ENCODE data around the gene PLCG1.

The PLCG1 gene

DNA sequence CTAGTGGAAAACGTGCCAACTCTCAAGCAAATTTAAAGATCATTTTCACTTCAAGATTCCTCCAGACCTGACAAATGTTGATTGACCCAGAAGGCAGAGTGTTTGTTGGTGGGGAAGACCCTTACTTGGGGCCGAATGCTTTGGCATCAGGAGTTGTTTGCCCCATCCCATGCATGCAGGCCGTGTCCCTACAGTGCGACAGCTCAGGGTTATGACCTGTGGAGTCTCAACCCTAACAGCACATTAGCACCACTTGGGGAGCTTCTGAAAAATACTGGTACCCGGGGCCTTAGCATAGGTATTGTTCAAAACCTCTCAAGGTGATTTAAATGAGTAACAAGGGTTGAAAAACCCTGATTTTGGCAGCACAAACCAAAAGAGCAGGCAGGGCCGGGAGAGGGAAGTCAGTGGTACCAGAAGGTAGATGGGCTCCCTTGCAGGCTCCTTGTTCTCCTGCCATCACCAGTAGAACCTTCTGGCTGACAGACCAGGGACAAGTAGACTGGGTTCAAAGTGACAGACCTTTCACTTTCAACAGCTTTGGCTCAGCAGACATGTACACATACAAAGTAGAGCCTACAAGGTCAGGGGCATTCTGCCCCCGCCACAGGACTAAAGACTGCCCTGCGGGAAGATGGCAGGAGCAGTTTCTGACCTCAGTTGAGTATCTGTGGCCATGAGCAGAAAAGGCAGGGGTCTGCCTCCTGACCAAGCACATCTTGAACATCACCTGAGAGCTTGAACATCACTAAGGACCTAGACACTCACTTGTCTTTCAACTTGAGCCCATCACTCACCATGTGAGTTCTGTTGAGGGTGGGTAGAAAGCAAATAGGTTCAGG, 39.6 kb downstream of the PLCG1 start:
- in situ Hi-C loops (cut with MboI; ENCODE audit: low sequenced_read_pairs) = loop anchor here (5.0 kb wide), 1 partner anchor 165 kb away; the partner anchor contains the start of gene LPIN3

DNA sequence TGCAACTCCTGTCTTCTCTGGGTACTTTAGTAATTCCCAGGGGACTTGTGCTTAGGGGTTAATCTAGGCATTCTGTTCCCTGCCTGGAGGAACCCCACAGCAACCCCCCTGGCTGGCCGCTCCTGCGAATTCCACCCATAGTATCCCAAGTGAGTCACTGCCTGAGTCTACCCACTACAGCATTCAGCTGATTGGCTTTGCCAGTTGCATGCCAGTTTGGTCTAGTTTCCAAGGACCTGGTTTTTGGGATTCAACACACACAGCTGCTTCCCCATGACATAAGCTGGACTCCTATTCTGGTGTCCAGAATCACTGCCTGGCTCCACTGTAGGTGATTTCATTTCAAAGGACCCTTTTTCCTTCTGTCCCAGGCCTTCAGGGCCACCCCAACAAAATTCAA, 40.3 kb downstream of the PLCG1 start:
- in situ Hi-C loops (cut with MboI; ENCODE audit: low sequenced_read_pairs) = loop anchor here (5.0 kb wide), 1 partner anchor 165 kb away; the partner anchor contains the start of gene LPIN3

DNA sequence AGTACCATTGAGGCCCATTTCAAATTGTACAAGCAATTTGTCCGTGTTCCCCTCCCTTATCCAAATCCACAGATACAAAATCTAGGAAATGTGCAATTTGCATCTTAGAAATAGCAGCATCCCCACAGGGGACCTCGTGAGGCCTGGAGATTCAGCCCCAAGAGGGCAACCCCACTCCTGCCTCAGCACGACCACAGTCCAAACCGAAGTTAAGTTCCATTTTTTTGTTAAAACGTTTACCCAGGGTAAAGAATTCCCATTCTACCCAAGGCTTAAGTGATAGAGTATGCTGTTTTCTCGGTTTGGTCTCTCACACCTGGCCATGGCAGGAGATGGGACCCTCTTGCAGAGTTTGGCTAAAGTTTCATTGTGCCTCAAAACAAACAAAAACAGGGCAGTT, 41.2 kb downstream of the PLCG1 start:
- in situ Hi-C loops (cut with MboI; ENCODE audit: low sequenced_read_pairs) = loop anchor here (5.0 kb wide), 1 partner anchor 164 kb away; the partner anchor contains the start of gene LPIN3

DNA sequence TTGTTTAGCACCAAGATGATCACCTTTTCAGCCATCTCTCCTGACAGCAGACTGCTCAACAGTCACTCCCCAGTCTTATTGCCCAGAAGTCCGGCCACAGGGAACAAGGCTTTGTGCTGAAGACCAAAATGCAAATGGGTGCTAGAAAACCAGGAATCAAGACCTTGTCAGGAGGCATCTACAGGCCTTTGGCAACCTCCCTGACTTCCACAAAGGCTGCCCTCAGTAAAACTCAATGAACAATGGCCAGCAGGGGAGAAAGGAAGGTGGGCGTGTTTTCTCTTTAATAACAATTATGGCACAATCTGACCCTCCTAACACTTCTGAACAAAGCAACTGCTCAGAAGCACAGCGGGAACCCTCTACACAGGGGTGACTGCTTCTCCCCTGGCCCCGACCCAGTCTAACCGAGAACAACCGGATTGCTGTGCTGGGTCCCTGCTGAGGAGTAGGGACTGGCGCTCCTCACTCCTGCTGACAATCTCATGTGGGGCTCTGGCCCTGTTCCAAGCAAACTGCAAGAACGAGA, 41.6 kb downstream of the PLCG1 start:
- in situ Hi-C loops (cut with MboI; ENCODE audit: low sequenced_read_pairs) = loop anchor here (5.0 kb wide), 1 partner anchor 163 kb away; the partner anchor contains the start of gene LPIN3

DNA sequence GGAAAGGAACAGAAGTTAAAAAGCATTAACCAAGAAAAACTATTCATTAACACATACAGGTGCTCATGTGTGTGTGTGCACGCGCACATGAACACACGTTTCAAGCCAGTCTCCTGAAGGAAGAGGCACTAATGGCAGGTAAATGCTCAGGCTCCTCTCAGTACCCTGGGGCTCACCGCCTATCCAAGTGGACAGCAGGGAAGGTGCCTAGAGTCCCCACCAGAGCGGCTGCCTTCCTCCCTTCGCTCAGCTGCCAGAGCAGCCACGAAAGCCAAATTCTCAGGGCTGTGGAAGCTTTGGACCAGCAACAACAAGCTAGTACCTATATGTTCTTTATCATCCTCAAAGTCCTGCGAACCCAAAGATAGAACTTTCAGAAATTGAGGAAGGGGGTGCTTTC, 42.6 kb downstream of the PLCG1 start:
- in situ Hi-C loops (cut with MboI; ENCODE audit: low sequenced_read_pairs) = loop anchor here (5.0 kb wide), 1 partner anchor 162 kb away; the partner anchor contains the start of gene LPIN3

DNA sequence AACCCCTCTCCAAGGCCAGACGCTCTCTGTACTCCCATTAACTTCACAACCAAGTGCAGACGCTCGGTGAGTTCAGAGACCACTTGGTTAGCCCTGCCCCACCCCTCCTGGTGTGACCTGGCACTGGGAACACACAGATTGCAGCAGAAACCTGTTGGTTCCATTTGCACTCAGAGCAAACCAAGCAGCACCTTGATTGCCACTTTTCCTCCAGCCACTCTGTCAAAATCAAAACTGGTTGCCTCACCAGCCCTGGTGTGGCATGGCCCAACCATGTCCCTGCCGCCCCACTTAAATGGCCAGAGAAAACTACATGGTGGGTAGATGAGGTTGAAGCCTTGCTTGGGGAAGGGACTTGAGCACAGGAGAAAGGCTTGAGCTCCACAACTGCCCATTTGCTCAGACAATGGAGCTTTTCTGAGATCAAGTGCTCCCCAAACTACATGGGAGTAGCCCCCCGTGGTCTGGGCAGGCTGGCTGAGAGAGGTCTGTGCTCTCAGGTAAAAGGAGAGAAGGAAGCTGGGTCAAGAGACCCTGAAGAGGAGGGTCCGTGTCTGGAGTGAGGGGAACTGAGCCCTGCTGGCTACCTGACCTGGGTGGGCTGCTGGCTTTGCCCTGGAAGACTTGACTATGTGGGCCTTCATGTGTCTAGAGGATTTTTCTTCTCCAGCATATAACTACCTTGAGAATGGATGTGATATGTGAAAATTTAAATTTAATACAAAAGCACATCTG, 43.4 kb downstream of the PLCG1 start:
- in situ Hi-C loops (cut with MboI; ENCODE audit: low sequenced_read_pairs) = no loop called here

DNA sequence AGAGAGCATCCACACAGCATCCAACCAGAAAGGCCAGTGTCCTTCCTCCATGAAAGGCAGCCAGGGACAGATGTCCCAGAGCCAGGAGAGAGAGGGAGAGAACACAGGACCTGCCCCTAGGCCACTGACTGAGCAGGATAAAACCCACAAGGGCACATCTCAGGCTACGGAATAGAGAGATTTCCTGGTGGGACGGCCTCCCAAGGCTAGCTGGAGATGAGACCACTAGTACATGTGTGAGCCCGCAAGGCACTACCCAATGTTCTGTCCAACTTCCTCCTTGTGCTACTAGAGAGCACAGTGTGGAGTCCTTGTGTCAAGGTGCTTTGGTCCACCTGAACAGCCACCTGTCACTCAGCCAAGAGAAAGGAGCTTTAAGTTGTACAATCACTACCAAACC, 44.2 kb downstream of the PLCG1 start:
- in situ Hi-C loops (cut with MboI; ENCODE audit: low sequenced_read_pairs) = no loop called here

DNA sequence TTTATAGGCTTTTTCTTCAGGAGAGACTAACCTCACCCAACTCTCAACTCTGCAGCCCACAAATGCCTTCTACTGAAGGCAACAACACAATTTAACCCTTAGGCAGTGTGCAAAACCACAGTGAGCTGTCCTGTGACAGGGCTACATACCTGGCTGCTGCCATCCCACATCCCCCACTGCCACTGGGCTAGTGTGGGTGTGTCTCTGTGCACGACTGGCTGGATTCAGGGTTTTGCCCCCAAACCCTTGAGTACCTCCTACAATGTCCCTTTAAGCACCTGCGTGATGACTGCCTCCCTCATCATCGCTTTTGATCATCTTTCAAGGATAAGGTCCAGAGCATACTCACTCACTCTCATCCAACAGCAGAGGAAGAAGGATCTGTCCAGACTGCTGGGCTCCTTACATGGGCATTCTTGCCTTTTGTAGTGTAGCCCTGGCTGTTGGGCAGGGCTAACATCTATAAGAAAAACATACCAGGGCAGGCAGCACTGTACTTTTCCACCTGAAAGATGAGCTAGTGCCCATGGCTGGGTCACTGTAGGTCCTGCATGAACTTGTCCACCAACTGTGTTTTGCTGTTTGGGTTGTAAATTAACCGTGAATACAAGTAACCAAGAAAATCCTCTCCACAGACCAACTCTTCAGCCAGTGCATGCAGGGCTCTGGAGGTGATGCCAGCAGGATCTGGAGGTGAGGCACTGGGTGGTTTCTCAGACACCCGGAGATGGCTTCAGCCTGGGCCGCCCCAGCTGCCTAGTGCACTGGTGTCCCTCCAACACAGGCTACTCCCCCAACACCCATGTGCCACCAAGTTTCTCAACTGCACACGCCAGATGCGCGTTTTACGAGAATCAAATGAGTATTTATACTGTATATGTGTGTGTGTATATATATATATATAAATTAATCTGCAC, 45.2 kb downstream of the PLCG1 start:
- in situ Hi-C loops (cut with MboI; ENCODE audit: low sequenced_read_pairs) = no loop called here

DNA sequence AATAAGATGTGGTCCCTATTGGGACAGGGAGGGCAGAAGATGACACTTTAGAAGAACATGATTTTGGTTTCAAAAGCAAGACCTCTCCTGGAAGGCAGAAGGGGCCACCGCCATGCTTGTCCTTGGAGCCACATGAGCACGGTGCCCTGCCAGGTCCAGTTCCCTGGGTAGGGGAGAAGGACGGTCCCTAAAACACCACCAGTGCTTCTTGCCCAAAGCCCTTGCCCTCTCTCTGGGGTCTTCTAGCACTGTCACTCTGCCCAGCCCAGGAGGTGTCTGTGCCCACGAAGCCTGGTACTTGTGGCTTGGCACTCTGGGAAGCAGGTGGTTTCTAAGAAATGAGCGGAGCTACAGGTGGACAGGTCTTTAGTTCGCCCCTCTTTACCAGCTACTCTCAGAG, 46.0 kb downstream of the PLCG1 start:
- in situ Hi-C loops (cut with MboI; ENCODE audit: low sequenced_read_pairs) = no loop called here

DNA sequence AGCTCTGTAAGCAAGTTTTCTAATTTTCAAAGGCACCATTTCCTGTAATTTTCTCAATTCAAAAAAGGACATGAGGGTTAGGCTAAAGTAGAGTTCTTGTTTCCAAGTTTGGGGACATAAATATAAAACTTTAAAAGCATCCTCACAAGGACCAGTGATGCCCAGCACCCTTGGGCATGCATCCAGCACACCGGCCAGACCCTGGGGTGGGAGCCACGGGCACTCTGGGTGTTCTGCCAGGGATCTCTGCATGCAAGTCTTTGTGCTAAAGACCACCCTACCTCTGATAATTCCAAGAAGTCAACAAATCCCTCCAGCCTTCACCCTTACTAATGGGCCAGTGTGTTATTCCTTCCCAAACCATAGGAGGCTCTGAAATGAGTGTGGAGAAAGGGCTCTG, 46.5 kb downstream of the PLCG1 start:
- in situ Hi-C loops (cut with MboI; ENCODE audit: low sequenced_read_pairs) = no loop called here

DNA sequence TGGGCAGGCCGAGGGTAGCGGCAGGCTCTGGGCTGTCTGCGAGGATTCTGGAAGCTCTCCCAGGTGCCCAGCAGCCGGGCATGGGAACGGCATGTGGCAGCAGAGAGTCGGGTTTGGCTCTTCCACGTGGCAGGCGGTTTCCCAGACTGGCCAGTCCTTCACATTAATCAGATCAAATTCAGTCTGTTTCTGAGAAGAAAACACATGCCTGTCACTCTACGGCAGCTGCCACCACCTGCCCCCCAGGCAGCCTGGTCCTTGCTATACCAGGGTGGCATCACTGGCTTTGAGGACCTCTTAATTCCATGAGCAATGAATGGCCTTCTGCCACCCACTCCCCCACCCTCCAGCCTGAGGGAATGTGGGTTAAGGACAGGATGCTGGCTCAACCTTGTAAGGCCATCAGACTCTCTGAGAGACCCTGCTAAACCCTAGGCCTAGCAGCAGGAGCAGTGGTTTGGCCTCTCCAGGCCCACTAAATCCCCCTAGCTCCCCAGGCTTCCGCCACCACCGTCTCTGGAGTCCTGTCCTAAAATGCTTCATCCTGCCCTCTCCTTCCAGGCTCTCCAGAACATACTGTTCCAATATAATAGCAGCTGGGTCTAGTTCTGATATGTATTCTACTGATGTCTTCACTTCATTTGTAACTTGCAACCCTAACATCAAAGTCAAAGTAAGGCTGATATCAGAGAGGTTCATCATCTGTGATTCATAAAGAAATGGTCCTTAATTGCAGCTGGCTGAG, 47.8 kb downstream of the PLCG1 start:
- in situ Hi-C loops (cut with MboI; ENCODE audit: low sequenced_read_pairs) = no loop called here

DNA sequence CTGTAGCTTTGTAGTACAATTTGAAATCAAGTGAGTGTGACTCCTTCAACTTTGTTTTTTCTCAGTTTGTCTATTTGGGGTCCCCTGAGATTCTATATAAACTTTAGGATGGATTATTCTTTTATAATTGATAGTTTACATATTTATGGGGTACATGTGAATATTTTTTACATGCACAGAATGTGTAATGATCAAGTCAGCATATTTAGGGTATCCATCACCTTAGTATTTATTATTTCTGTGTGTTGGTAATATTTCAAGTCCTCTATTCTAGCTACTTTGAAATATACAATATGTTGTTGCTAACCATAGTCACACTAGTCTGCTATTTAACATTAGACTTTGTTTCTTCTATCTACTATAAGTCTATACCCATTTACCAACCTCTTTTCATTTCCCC, 50.3 kb downstream of the PLCG1 start:
- in situ Hi-C loops (cut with MboI; ENCODE audit: low sequenced_read_pairs) = no loop called here

DNA sequence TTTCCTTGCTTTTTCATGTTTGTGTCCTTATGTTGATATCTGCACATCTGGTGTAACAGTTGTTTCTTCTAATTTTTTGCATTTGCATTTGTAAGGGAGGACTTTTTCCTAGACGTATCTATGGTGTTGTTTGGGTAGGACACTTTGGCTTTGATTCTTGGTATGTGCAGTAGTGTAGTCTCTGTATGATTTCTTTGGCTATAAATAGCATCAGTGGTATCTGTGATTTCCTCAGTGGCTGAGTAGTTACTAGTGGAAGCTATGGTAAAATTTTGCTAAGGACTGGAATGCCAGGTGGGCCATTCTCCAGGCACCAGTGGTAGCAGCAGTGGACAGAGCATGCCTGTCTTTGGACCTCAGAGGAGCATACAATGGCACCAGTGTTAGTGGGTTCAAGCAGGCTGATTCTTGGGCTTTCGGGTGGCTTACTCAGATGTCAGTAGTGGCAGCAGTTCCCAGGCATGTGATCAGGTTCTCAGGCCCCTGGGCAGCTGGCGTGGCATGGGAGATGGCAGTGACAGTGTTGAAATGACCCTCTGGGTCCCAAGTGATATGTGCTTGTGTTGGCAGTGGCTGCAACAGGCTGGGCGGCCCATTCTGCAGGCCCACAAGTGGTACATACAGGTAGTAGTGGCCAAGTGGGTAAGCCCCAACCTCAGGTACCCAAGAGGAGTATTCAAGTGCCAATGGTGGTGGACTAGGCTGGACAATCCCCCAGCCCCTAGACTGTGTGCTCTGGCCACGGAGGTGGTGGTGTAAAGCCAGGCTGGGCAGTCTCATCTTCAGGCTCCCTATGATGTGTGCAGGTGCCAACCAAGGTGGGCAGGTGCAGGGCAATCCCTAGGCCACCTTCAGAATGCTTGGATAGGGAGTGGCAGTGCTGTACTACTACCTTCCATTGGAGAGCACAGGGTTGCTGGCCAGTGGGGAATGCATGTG, 54.5 kb downstream of the PLCG1 start:
- in situ Hi-C loops (cut with MboI; ENCODE audit: low sequenced_read_pairs) = no loop called here

DNA sequence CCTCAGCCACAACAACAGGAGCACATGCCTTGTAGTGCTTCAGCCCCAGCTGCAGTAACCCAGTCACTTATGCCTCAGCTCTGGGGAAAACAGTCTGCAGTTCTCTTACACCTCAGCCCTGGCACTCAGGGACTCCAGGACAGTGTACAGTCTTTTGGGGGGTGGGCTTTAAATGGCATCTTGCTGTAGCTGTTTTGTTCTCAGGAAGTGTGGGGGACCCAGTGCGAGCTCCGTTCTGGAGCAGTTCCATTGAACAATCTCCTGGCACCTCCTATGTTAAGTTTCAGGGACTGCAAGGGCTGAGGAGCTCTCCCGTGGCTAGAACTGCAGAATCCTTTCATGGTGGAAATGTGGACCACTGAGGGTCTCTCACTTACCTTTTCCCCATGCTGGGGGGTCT, 55.2 kb downstream of the PLCG1 start:
- in situ Hi-C loops (cut with MboI; ENCODE audit: low sequenced_read_pairs) = no loop called here

DNA sequence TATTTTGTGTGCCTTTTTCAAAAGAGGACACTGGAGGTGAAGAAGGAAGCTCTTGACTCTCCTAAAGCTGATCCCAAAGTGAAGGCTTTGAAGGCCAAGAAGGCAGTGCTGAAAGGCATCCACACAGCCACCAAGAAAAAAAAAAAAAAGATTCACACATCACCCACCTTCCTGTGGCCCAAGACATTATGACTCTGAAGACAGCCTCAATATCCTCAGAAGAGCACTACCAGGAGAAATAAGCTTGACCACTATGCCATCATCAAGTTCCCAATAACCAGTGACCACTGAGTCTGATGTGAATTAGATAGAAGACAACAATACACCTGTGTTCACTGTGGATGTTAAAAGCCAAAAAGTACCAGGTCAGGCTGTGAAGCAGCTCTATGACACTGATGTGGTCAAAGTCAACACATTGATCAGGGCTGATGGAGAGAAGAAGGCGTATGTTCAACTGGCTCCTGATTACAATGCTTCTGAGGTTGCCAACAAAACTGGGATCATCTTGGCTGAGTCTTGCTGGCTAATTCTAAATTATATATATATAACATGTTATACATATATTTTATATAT, 59.4 kb downstream of the PLCG1 start:
- in situ Hi-C loops (cut with MboI; ENCODE audit: low sequenced_read_pairs) = no loop called here

DNA sequence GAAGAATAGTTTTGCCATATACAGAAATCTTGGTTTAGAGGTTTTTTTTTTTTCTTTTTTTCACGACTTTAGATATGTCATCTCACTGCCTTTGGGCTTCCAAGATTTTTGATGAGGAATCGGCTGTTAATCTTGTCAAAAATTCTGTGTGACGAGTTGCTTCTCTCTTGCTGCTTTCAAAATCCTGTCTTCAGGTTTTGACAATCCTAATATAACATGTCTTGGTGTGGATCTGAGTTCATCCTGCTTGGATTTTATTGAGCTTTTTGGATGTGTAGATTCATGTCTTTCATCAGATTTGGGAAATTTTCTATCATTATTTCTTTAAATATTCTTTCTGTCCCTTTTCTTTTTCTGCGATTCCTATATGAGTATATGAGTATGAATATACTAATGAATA, 61.1 kb downstream of the PLCG1 start:
- in situ Hi-C loops (cut with MboI; ENCODE audit: low sequenced_read_pairs) = no loop called here

DNA sequence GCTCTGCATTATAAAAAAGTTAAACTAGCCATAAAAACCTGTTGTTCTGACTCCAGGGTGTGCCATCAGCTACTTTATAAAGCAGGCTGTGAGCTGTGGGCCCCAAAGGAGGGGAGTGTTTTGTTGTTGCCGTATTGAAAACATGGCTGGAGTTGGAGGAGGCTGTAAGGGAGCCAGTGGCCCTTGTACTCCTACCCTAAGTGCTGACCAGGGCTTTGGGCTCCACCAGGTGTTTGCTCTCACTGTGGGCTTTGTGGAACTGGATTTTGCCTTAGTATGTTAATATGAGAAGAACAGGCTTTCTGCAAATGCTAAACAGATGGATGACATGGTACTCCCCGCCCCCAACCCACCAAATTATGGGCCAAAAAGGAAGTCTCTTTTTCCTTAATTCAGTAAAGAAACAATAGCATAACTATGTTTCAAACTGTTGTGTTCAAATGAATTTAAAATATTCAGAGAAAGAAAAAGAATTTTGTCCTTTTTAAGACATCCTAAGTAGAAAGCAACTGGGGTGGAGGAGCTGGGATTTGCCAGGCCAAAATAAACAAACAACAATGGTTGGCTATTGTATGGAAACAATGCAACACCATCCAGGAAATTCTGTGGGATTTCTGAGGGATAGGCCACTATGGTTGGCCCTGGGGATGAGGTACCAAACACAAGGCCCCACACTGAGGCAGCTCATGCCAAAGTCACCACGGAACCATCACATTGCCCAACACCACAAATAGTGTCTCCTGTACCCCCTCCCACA, 63.3 kb downstream of the PLCG1 start:
- in situ Hi-C loops (cut with MboI; ENCODE audit: low sequenced_read_pairs) = no loop called here

DNA sequence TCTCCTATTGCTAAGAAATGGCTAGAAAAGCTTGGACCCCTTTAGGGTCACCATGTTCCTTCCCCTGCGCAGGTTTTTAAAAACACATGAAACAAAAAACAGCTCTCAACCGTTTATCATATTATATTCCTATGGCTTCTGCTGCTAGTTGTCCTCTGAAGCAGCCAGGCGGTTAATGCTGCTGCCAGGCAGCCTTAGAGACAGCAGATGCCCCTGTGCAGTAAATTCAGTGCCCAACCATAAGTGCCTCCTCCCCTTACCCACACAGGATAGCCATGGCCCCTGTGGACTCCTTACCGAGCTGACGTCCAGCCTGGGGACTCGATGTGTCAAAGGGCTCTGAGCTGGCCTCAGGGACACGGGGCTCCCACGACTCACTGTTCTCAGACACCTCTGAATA, 64.4 kb downstream of the PLCG1 start:
- in situ Hi-C loops (cut with MboI; ENCODE audit: low sequenced_read_pairs) = no loop called here

Measured in HL-60/S4 (cell line).